HG03025 (cell line): ENCODE data around the gene POLA1.
"Not testable (repeated sequence)": the region's sequence is repeated elsewhere in the genome, so short reads cannot be mapped to it uniquely, and the experiment has no call there.

ENCODE experiments used
- ATAC-seq: cut with Tn5 transposase; IDR thresholded peaks from one replicate; pipeline ENCODE4 v1.9.1; 2021; ENCODE audit warnings: mild to moderate bottlenecking, moderate library complexity; ENCODE audit not compliant: unreplicated experiment, low FRiP score

The POLA1 gene

GRCh38 chrX:24862343-24862742 is 168.6 kb downstream of the POLA1 start:
- no peak for ATAC-seq

GRCh38 chrX:24863779-24864178 is 170.1 kb downstream of the POLA1 start:
- not testable (repeated sequence) for ATAC-seq

- ATAC-seq, result no peak
These were observed 176.4 kb downstream of the POLA1 start for GRCh38 chrX:24870143-24870542.

GRCh38 chrX:24874604-24875247 is 181.0 kb downstream of the POLA1 start:
- ATAC-seq, result no peak

- no peak for ATAC-seq
These were observed 183.0 kb downstream of the POLA1 start for GRCh38 chrX:24876530-24877287.

GRCh38 chrX:24877288-24877664 is 183.6 kb downstream of the POLA1 start:
- no peak for ATAC-seq

GRCh38 chrX:24877854-24878650 is 184.3 kb downstream of the POLA1 start:
- no peak for ATAC-seq

GRCh38 chrX:24879679-24880078 is 186.0 kb downstream of the POLA1 start:
- ATAC-seq, result no peak

- ATAC-seq, result no peak
These were observed 193.2 kb downstream of the POLA1 start for GRCh38 chrX:24886916-24887315.

GRCh38 chrX:24890677-24891076 is 197.0 kb downstream of the POLA1 start:
- ATAC-seq, result no peak

- ATAC-seq, result no peak
These were observed 205.7 kb downstream of the POLA1 start for GRCh38 chrX:24899391-24899790.

GRCh38 chrX:24900234-24900633 is 206.5 kb downstream of the POLA1 start:
- ATAC-seq, result no peak

GRCh38 chrX:24902806-24903205 is 209.1 kb downstream of the POLA1 start:
- ATAC-seq, result no peak

- no peak for ATAC-seq
These were observed 225.0 kb downstream of the POLA1 start for GRCh38 chrX:24918715-24919114.

- peak; percentile 64 for ATAC-seq
These were observed 227.1 kb downstream of the POLA1 start for GRCh38 chrX:24920769-24921168.

- ATAC-seq, result no peak
These were observed 231.7 kb downstream of the POLA1 start for GRCh38 chrX:24925430-24925829.

GRCh38 chrX:24927372-24927771 is 233.7 kb downstream of the POLA1 start:
- no peak for ATAC-seq

- no peak for ATAC-seq
These were observed 234.4 kb downstream of the POLA1 start for GRCh38 chrX:24928114-24928513.

- peak; percentile 51 for ATAC-seq
These were observed 240.6 kb downstream of the POLA1 start for GRCh38 chrX:24934279-24934678.

GRCh38 chrX:24945009-24945408 is 251.3 kb downstream of the POLA1 start:
- no peak for ATAC-seq

GRCh38 chrX:24946369-24946768 is 252.7 kb downstream of the POLA1 start:
- no peak for ATAC-seq
